Left colon (tissue), 2 donors: ENCODE results near the gene MYO3B. TPM values are rescaled to one million over a fixed set of nuclear protein-coding genes. Genes with fewer than 3 reads are reported as not detected.

Source experiments
- ATAC-seq: fragments of 200-7000 bp; cut with Tn5 transposase; one replicate; pipeline ENCODE4 v1.9.1; 2020; ENCODE audit warnings: mild to moderate bottlenecking, moderate library complexity
- DNase-seq, 2 donors: peaks; one replicate each; pipeline ENCODE4 v3.0.0-alpha.2; 2020
- intact Hi-C, 2 donors: fragments of 100-400 bp; cut with DNase I in 1 of 2; cut with micrococcal nuclease in 1 of 2; formaldehyde crosslinking; loops; one replicate each; pipeline versions ENCODE4 v1.11.2 to v1.14.0; 2022; cut with DNase I, micrococcal nuclease
- total RNA-seq, 2 donors: library from RNA; stranded (reverse); fragmentation: NEBNext Ultra II Directional; extraction: Animal tissue kit (Norgen Biotek cat#: 25700); gene quantifications; one replicate each; pipeline ENCODE4 v1.2.1, GENCODE V29; 2021
- donor health status: DM: no; HTN: no; CAD: no.
- donor health status: DM: yes; HTN: yes; CAD: no.

MYO3B gene
- total RNA-seq, 2 donors from 2014 or later: 0.09 TPM; not detected in 1

DNA sequence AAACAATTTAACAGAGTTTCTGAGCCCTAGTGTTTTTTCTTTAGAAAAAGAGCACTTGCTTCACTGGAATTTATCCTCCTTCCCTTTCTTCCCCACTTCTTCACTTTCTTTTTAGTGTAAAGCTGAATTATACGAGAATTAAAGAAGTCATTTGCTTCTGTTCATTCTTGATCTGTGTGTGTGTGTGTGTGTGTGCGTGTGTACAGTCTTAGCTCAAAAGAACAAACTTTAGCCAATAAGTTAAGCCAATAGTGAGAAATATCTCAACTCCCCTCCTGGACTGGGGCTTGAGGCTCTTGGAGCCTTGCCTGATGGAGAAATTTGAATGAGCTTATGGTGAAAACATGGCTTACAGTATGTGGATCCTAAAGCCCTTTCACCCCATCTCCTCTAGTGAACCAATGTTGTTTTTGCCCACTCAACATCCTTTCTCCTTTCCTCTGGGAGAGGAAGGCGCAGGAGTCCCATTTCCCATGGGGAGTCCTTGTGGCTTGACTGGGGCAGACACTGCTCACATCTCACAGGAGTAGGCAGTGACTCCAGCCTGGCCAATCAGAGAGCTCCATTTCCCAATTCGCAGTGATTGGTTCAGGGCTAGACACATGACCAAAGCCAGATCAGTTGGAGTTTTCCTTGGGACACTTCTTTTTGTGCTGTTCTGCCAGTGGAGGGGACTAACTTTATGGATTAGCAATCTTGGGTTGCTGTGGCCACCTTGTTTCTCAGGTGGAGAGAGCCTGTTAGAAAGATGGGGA is 16.3 kb upstream of the MYO3B start:
- intact Hi-C loops: no loop called here
- DNase-seq (no peak), ATAC-seq (no peak)

DNA sequence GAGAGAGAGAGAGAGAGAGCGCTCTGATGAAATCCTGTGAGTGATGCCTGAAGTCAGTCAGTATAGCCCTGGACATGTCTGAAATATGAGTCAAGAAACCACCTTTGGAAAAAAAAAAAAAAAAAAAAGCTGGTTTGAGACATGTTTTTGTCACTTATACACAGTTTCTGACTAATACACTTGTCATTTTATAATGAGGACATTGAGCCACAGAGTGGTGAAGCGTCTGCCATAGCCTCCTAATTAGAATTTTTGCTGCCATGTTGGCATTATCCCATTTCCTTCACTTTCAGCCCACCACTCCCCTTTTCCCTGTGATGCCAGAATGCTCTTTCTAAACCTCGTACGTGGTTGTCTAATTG is 15.7 kb upstream of the MYO3B start:
- no peak for DNase-seq
- ATAC-seq: no peak

DNA sequence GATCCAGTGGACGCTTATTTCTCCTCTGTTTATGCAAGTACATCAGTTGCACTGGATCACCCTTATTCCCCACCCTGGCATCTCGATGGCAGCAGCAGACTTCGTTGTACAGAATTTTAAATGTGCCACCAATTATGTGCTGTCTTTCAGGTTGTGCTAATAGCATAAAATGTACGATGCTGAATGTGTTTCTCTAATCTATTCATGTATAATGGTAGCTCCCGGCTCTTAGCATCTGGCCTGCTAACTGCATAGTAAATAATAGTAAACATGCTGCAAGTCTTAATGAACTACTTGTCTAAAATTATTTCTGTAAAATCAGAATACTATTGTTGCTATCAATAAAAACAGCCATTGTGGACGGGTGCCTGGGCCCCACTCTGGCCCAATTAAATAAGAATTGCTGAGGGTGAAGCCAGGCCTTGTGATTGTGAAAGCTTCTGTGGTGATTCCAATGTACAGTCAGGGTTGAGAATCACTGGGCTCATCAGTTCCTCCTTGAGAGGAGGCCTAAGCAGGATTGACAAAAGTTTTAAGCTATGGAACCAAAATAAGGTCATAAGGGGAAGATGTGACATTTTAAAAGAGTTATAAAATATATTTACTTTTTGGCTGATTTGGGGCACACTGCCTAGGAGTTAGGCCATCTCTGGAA is 14.4 kb upstream of the MYO3B start:
- no peak for DNase-seq
- ATAC-seq: no peak
- intact Hi-C loops: no loop called here

More for the DNA sequence above, 15.7 kb upstream of the MYO3B start:
- intact Hi-C loops: no loop called here

DNA sequence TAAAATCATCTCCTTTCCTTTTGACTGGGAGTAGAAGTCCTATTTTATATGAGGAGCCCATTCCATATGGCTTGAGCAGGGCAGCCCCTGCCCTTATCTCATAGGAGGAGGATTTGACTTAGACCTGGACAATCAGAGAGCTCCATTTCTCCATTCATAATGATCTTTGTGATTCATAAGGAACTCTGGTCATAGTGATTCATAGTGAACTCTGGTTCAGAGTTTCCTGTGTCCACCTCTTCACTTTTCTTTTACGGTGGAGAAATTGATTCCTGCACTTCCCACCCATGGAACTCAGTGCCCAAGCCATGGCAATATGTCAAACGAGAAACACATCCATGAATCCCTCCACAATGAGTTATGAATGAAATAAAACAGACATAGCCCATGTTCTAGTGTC is 12.8 kb upstream of the MYO3B start:
- DNase-seq (no peak), ATAC-seq (no peak)
- intact Hi-C loops: no loop called here

DNA sequence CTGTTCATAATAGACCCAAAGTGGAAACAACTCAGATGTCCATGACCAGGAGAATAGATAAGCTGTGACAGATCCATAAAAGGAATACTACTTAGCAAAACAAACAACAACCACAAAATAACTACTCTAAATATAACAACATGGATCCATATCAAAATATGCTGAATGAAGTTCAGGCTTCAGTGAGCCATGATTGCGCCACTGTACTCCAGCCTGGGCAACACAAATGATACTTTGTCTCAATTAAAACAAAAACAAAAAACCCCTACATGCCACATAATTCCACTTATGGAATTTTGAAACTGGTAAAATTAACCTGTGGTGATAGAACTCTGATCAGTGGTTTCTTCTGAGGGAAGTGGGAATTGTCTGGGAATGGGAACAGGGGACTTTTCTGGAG is 11.2 kb upstream of the MYO3B start:
- no peak for DNase-seq
- intact Hi-C loops: no loop called here
- no peak for ATAC-seq

GRCh38 chr2:170170281-170171040 is 7.5 kb upstream of the MYO3B start:
- DNase-seq (no peak), ATAC-seq (no peak)
- intact Hi-C loops: no loop called here

DNA sequence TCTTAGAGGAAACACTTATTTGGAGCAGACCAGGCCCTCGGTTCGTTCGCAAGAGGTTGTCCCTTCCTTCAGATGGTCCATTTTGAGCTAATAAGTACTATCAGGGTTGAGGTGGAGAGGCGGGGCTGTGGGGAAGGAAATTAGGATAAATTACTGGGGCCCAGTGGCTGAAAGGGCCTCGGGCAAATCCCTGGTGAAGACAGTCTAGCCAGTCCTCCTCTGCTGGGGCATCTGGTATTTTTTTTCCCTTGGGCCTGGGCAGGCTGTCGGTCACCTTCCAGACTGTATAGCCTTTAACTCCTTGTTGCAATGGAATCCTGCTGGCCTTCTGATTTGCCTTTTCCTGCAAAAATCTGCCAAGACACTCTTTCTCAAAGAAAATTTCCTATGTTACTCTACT is 1.7 kb upstream of the MYO3B start:
- intact Hi-C loops: no loop called here
- ATAC-seq: no peak
- DNase-seq: no peak

DNA sequence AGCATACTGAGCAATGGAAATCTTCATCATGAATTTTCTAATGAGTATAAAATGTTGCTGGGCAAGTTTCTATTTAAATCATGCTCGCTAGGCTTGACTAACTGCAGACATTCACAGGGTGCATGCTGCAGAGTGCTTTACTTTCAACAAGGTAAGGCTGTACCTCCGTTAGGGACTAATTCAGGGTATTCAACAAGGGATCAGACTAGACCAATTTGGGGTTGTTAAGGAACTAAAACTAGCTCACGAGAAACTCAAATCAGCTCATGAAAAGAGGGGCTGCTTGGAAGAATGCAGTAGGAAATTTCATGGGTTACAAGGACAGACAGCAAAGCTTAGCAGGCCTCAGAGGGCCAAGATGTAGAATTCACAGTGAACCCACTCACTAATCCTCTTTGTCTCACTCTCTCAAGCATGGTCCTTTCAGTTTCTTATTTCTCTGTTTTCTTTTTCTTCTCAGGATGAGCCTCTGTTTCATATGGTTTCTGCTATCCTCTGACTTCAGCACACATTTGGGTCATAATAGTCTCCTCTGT is 2.2 kb downstream of the MYO3B start:
- ATAC-seq (no peak), DNase-seq (no peak)
- intact Hi-C loops: no loop called here

GRCh38 chr2:170181602-170182001 is 3.7 kb downstream of the MYO3B start:
- DNase-seq (no peak), ATAC-seq (no peak)
- intact Hi-C loops: no loop called here

DNA sequence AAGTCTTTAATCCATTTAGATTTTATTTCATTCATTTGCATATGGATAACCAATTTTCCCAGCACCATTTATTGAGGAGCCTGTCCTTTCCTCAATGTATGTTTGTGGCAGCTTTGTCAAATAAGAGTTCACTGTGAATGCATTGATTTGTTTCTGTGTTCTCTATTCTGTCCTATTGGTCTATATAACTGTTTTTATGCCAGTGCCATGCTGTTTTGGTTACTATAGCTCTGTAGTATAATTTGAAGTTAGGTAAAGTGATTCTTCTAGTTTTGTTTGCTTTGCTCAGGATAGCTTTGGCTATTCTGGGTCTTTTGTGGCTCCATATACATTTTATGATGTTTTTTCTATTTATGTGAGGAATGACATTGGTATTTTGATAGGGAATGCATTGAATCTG is 7.4 kb downstream of the MYO3B start:
- ATAC-seq: no peak
- DNase-seq: no peak
- intact Hi-C loops: no loop called here

GRCh38 chr2:170189757-170190156 is 11.8 kb downstream of the MYO3B start:
- intact Hi-C loops: no loop called here
- ATAC-seq: no peak

GRCh38 chr2:170190172-170190571 is 12.2 kb downstream of the MYO3B start:
- ATAC-seq (no peak), DNase-seq (no peak)
- intact Hi-C loops: no loop called here

More at GRCh38 chr2:170189757-170190156, 11.8 kb downstream of the MYO3B start:
- no peak for DNase-seq

DNA sequence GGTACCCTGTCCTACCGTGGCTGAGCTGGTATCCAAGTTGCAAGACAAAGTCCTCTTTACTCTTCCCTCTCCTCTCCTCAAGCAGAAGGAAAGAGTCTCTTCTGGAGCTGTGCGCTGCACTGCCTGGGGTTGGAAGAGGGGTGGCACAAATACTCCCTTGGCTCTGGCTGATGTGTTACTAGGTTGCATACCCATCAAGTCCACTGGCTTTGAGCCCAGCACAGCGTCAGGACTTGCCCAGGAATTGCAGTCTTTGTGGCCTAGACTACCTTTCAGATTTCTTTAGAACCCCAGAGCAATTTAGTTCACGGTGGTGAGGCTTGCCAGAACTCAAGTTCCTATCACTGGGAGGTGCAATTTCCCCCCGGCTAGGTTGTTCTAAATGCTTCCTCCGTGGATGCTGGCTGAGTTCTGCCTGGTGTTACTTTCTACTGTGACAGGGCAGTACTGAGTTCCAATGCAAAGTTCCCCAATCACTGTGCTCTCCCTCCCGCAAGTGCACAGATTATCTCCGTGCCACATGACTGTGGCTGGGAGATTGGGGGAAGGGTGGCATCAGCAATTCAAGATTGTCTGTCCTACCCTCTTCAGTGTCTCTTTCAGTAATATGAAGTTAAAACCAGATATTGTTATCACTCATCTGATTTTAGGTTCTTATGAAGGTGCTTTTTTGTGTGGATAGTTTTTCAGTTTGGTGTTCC is 13.4 kb downstream of the MYO3B start:
- ATAC-seq (no peak), DNase-seq (no peak)
- intact Hi-C loops: no loop called here

DNA sequence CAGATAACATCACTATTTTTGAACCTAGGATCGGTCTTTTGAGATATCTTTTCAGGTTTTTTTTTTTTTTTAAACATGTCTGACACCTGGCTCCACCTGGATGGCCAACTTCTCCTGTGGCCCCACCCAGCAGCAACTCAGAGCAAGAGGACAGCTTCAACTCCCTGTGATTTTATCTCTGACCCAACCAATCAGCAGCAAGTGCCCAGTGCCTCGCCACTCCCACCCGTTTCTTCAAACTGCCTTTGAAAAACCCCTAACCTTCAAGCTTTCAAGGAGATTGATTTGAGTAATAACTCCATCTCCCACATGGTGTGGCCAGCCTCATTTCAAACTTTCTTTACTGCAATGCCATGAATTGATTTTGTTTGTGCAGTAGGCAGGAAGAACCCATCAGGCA is 19.0 kb downstream of the MYO3B start:
- intact Hi-C loops: no loop called here
- no peak for DNase-seq
- ATAC-seq: no peak

- DNase-seq: no peak
- intact Hi-C loops: no loop called here
- no peak for ATAC-seq
These were observed 23.3 kb downstream of the MYO3B start for GRCh38 chr2:170201275-170201674.

DNA sequence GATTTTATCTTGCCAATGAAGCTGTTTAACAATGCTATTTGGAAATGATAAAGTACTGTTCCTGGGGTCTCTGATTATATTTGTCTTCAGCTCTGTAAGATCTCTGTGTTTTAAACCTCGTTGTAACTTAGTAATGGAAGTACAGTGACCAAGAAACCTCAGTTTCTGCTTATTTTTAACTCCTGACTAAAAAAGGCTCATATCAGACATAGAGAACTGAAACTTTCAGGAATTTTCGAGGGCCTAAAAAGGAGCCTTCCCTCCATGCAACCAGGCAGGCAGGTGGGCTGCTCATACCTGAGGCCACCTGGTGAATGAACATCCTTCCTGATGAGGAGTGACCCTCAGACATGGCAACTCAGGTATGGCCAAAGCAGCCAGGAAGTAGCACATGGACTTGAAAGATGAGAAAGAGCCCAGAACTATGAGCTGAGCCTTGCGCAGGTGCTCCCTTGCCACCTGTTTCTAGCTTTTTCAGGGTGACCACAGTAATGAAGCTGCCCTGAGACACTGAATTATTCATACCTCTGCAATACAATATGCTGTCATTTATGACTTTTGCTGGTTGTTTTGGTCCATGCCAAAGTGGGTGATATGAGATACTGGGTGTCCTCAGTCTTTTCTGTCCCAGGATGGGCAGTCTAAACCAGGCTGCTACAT is 23.9 kb downstream of the MYO3B start:
- ATAC-seq (no peak), DNase-seq (no peak)
- intact Hi-C loops: no loop called here

DNA sequence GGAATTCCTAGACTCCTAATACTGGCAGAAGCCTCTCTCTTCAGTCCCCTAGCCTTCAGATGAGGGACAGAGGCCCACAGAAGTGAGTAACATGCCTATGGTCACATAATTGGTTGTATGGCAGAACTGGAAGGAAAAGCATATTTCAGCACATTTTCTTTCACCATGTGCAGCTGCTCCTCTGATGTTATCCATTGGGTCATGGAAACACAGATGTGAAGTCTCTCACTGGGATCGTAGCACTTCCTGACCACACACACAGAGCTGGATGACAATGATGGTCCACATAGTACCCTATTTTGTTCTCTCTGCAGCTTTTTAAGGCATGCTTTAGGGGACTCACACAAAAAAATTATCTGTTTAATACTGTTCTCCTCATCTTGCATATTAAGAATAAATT is 24.5 kb downstream of the MYO3B start:
- no peak for DNase-seq
- no peak for ATAC-seq
- intact Hi-C loops: no loop called here

GRCh38 chr2:170204298-170204951 is 26.5 kb downstream of the MYO3B start:
- ATAC-seq: no peak
- intact Hi-C loops: no loop called here

More at GRCh38 chr2:170204298-170204951, 26.5 kb downstream of the MYO3B start:
- no peak for DNase-seq
